Measurements from ENCODE around the gene SAXO2.
"Not testable (repeated sequence)": the region's sequence is repeated elsewhere in the genome, so short reads cannot be mapped to it uniquely, and the experiment has no call there.

Gene SAXO2

DNA sequence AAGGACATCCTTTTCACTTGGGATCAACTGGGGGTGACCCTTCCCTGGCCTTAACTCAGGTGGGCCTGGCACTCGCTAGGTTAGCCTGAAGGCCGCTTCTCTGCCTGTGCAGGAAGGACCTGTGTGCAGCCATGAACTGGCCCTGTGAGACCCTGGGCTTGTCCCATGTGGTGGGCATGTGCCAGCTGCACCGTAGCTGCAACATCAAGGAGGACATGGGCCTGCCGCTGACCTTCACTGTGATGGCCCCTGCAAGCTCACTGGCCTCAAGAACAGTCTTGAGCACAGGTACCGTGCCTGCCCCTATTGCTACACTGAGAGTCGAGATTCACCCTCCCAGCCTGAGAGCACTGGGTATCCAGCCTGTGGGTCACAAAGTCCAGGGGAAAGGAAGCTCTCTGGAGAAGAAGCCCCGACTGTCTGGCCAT lies 43.0 kb downstream of the SAXO2 start:
- DNase-seq (ENCODE audit: low read depth in 2 of 2) = no peak
- TF ChIP-seq, protein P1, sequence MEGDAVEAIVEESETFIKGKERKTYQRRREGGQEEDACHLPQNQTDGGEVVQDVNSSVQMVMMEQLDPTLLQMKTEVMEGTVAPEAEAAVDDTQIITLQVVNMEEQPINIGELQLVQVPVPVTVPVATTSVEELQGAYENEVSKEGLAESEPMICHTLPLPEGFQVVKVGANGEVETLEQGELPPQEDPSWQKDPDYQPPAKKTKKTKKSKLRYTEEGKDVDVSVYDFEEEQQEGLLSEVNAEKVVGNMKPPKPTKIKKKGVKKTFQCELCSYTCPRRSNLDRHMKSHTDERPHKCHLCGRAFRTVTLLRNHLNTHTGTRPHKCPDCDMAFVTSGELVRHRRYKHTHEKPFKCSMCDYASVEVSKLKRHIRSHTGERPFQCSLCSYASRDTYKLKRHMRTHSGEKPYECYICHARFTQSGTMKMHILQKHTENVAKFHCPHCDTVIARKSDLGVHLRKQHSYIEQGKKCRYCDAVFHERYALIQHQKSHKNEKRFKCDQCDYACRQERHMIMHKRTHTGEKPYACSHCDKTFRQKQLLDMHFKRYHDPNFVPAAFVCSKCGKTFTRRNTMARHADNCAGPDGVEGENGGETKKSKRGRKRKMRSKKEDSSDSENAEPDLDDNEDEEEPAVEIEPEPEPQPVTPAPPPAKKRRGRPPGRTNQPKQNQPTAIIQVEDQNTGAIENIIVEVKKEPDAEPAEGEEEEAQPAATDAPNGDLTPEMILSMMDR (IDR thresholded peaks at IDR 0.05; ENCODE audit: low read depth, low read length) = no peak
- no peak overlapping the region for H3K4me3 ChIP-seq (replicated peaks in 1 of 2; ENCODE audit: low read depth in 2 of 2, low read length in 2 of 2)

DNA sequence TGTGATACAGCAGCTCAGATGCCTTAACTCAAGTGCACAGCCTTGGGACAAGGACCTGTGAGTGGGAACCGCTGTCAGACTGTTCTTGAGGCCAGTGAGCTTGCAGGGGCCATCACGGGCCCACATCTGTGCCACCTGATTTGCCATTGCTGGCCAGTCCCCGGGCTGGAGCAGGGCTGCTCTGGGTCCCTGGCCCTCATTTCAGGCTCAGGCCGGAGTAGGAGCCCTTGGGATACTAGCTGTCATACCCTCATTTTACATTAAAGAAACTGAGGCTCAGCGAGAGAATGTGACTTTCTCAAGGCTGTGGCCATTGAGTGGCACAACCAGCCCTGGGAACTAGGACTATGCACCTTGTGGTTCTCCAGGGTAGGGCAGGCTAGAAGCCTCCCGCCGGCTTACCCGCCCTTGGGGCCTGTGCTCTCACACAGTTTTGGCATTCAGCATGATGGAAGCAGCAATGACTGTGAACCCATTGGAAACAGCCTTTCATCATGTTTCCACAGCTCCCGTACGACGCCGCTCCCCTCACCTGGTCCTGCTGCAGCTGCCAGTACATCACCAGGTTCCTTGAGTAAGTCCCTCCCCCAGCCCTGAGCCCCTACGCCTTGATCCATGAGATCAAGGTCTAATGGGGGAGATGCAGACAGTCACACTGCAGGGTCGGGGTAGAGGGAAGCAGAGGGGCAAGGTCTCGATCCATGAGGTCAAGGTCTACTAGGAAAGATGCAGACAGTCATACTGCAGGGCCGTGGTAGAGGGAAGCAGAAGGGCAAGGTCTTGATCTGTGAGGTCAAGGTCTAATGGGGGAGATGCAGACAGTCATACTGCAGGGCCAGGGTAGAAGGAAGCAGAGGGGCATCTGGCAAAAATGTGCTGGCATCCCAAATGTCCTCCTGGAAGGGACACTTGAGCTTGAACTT lies 44.4 kb downstream of the SAXO2 start:
- TF ChIP-seq, protein P1 (IDR thresholded peaks at IDR 0.05; ENCODE audit: low read depth, low read length) = no peak
- DNase-seq (ENCODE audit: low read depth in 2 of 2) = no peak
- no peak overlapping the region for H3K4me3 ChIP-seq (replicated peaks in 1 of 2; ENCODE audit: low read depth in 2 of 2, low read length in 2 of 2)

DNA sequence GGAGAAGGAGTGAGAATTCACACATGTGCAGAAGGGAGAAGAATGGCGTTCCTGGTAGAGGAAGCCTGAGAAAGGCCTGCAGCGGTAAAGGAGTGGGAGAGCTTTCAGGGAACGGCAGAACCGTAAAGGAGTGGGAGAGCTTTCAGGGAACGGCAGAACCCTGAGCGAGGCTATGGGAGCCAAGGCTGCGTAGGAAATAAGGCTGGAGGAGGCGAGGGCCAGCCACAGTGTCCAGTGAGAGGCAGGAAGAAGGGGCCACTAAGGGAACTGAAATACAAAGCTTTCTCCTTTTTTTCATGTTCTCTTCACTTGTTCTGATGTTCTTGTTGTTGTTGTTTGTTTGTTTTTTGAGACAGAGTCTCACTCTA lies 45.1 kb downstream of the SAXO2 start:
- no peak for DNase-seq (ENCODE audit: low read depth in 2 of 2)
- no peak overlapping the region for H3K4me3 ChIP-seq (replicated peaks in 1 of 2; ENCODE audit: low read depth in 2 of 2, low read length in 2 of 2)
- TF ChIP-seq, protein P1 (IDR thresholded peaks at IDR 0.05; ENCODE audit: low read depth, low read length) = no peak

DNA sequence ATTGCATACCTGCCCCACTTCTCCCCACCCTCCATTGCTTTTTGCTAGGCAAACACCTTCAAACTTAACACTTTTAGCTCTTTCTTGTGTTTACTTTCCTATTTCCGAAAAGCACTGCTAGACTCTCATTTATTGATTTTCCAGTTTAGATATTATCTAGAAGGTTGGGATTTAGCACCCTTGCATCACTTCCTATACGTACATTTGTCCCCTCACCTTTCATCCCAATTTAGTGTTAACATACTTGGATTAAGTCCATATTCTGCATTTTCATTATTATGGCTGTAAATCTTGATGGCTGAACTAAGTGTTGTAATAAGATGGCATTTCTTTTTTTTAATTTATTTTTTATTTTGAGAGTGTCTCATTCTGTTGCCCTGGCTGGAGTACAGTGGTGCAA lies 47.2 kb downstream of the SAXO2 start:
- no peak overlapping the region for H3K4me3 ChIP-seq (replicated peaks in 1 of 2; ENCODE audit: low read depth in 2 of 2, low read length in 2 of 2)
- no peak for DNase-seq (ENCODE audit: low read depth in 2 of 2)
- TF ChIP-seq, protein P1 (IDR thresholded peaks at IDR 0.05; ENCODE audit: low read depth, low read length) = no peak

DNA sequence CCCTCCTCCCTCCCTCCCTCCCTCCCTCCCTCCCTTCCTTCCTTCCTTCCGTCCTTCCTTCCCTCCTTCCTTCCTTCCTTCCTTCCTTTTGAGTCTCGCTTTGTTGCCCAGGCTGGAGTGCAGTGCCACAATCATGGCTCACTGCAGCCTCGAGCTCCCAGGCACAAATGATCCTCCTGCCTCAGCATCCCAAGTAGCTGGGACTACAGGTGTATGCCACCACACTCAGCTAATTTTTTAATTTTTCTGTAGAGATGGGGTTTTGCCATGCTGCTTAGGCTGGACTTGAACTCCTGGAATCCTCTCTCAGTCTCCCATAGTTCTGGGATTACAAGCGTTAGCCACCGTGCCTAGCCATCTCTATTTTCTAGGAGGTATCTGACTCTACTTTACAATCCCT lies 48.7 kb downstream of the SAXO2 start:
- not testable (repeated sequence) for H3K4me3 ChIP-seq (replicated peaks in 1 of 2; ENCODE audit: low read depth in 2 of 2, low read length in 2 of 2); DNase-seq (ENCODE audit: low read depth in 2 of 2)

DNA sequence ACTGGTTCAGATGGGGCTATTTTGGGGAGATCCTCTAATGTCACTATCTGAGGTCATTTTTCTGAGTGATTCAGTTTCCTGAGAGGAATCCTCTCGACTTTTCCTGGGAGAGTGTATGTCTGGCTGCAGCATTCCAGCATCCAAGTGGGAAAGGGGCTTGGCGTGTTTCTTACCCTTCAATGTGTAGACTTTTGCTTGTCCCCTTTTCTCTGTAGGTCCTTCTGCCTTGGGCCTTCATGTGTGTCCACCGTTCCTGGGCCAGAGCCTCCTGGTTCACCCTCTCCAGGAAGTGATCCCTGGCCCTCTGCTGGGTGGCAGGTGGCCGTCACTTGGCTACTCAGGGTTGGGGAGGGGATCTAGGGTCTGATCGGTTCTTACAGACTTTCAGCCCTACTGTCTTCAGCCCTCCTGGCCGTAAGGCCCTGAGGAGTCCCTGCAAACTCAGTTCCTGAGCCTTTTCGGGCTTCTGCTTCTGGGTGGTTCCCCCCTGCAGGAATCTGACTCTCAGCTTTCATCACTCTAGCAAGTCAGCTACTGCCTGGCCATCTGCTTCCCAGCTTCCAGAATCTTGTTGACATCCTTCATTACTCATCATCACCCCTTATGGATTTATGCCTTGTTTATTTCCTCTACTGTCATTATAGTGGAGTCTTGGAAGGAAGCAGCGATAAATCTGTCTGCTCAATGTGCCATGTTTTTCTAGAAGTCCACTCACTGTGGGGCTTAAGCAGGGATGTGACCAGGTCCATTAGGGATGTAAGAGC lies 50.1 kb downstream of the SAXO2 start:
- peak; percentile 11 to 25 for DNase-seq (ENCODE audit: low read depth in 2 of 2)
- TF ChIP-seq, protein P1 (IDR thresholded peaks at IDR 0.05; ENCODE audit: low read depth, low read length) = no peak
- no peak overlapping the region for H3K4me3 ChIP-seq (replicated peaks in 1 of 2; ENCODE audit: low read depth in 2 of 2, low read length in 2 of 2)

DNA sequence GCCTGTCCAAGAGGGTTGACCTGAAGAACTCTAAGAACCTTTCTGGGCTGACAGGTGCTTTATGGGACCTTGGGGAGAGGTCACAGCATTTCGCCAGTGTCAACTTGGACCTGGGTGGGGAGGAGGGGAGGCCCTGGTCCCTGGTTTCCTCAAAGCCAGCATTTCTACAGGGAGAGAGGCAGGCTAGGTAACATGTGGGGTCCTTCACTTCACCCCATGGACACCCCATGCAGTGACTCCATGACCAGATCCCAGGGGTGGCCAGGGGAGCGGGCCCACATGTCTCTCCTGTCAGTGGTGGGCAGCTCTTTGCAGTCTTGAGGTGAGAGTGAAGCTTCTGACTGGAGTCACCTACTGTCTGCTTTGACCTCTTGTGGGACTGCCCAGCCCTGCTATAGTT lies 50.8 kb downstream of the SAXO2 start:
- no peak for DNase-seq (ENCODE audit: low read depth in 2 of 2)
- H3K4me3 ChIP-seq (replicated peaks in 1 of 2; ENCODE audit: low read depth in 2 of 2, low read length in 2 of 2) = no peak overlapping the region
- TF ChIP-seq, protein P1 (IDR thresholded peaks at IDR 0.05; ENCODE audit: low read depth, low read length) = no peak

DNA sequence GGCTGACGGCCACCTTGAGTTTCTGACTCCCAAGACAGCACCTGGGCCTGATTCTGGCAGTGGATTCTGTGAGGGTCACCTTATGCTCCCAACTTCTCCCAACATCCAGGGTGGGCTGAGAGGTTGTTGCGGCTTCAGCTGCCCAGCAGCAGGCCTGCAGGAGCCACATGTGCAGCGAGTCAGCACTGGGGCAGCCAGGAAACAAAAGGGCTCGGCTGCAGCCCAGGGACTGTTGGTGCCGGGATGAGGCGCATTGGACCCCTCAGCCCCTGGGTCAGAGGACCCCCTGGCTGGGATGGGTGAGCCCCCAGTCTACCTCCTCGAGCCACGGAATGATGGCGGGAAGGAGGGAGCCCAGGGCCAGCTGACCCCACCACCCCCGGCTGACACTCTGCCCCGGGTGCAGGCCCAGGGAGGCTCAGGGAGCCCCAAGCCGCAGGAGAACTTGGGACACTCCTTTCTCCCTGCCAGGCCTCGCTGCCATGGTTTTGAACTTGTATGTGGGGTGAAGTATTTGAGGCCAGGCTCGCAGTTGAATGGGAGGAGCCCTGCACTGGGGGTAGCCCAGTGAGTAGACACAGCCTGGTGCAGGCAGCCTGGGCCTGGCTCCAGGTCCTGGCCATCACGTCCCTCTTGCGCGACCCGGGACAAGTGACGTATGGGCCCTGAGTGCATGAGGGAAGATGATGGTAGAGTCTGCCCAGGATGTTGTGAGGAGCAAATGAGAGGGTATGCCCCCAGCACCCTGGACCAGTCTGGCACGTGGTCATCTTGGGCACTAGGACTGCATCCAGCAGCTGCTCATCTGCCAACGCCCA lies 51.5 kb downstream of the SAXO2 start:
- not testable (repeated sequence) for H3K4me3 ChIP-seq (replicated peaks in 1 of 2; ENCODE audit: low read depth in 2 of 2, low read length in 2 of 2); DNase-seq (ENCODE audit: low read depth in 2 of 2)

All from cardiac fibroblast (primary cell).